HEK293 (cell line): ENCODE measurements around the gene CCDC8.

Source experiments
- CTCF ChIA-PET: fragments of 350-600 bp; formaldehyde crosslinking; extraction: SDS; loops from one replicate; lab custom pipeline; 2021; ENCODE audit warnings: antibody characterized with exemption; lab: Yijun Ruan, JAX
- POLR2A ChIA-PET: fragments of 300-600 bp; formaldehyde crosslinking; extraction: SDS; loops from one replicate; lab custom pipeline; 2020; ENCODE audit warnings: antibody characterized with exemption, inconsistent platforms; lab: Yijun Ruan, JAX
- H3K27ac ChIP-seq: fragments of 200-500 bp; sonication (Bioruptor generic); 2 replicates; pipeline ENCODE4 v1.5.1; 2014; ENCODE audit warnings: low read depth, low read length, control low read depth, inconsistent platforms; ENCODE audit errors: extremely low read depth
- H3K36me3 ChIP-seq, 2 experiments: fragments of 200-500 bp in 1 of 2; sonication (Bioruptor generic) in 1 of 2; 1 replicate in 1 of 2; 2 replicates in 1 of 2; pipeline ENCODE4 v1.5.1; 2014 to 2017; ENCODE audit warnings: inconsistent platforms in 2 of 2, low read length in 2 of 2; ENCODE audit not compliant: control insufficient read depth in 2 of 2, insufficient read depth in 1 of 2
- H3K4me1 ChIP-seq: fragments of 200-500 bp; sonication (Bioruptor generic); 2 replicates; pipeline ENCODE4 v1.5.1; 2014; ENCODE audit warnings: mild to moderate bottlenecking, low read length, inconsistent platforms; ENCODE audit not compliant: control insufficient read depth, insufficient read depth
- H3K4me3 ChIP-seq: 2 replicates; pipeline ENCODE4 v1.5.1; 2011; ENCODE audit warnings: low read depth, mild to moderate bottlenecking, control low read depth, low read length, moderate library complexity
- H3K9me3 ChIP-seq: fragments of 200-500 bp; sonication (Bioruptor generic); 2 replicates; pipeline ENCODE4 v1.5.1; 2014; ENCODE audit warnings: low read depth, low read length, inconsistent platforms; ENCODE audit not compliant: control insufficient read depth, insufficient read depth
- GFI1B ChIP-seq: fragments of 450-650 bp; formaldehyde crosslinking; IDR thresholded peaks from 2 replicates; pipeline ENCODE4 v1.5.1; 2016; ENCODE audit warnings: missing biosample characterization, missing genetic modification characterization
- KLF10 ChIP-seq: fragments of 450-650 bp; IDR thresholded peaks from 2 replicates; pipeline ENCODE4 v1.5.1; 2018; ENCODE audit warnings: missing biosample characterization, mild to moderate bottlenecking, missing genetic modification characterization
- SP2 ChIP-seq: fragments of 450-650 bp; formaldehyde crosslinking; IDR thresholded peaks from 2 replicates; pipeline ENCODE4 v1.5.1; 2016; ENCODE audit warnings: missing biosample characterization, missing genetic modification characterization
- TRIM28 ChIP-seq: IDR thresholded peaks from 2 replicates; pipeline ENCODE4 v1.6.1; 2011; ENCODE audit warnings: low read length, control low read depth, borderline replicate concordance
- ZBTB7A ChIP-seq: fragments of 450-650 bp; formaldehyde crosslinking; IDR thresholded peaks from 2 replicates; pipeline ENCODE4 v1.5.1; 2016; ENCODE audit warnings: low read depth, missing biosample characterization, missing genetic modification characterization
- ZBTB8A ChIP-seq: fragments of 450-650 bp; formaldehyde crosslinking; IDR thresholded peaks from 2 replicates; pipeline ENCODE4 v1.5.1; 2016; ENCODE audit warnings: missing biosample characterization, missing genetic modification characterization
- ZFHX2 ChIP-seq: fragments of 450-650 bp; formaldehyde crosslinking; conservative IDR thresholded peaks from 2 replicates; pipeline ENCODE4 v1.5.1; 2016; ENCODE audit warnings: missing biosample characterization, missing genetic modification characterization
- ZNF169 ChIP-seq: fragments of 450-650 bp; formaldehyde crosslinking; IDR thresholded peaks from 2 replicates; pipeline ENCODE4 v1.5.1; 2016; ENCODE audit warnings: missing biosample characterization, missing genetic modification characterization
- ZNF202 ChIP-seq: fragments of 450-650 bp; formaldehyde crosslinking; IDR thresholded peaks from 2 replicates; pipeline ENCODE4 v1.5.1; 2016; ENCODE audit warnings: missing biosample characterization, missing genetic modification characterization, borderline replicate concordance
- ZNF211 ChIP-seq: fragments of 450-650 bp; formaldehyde crosslinking; IDR thresholded peaks from 2 replicates; pipeline ENCODE4 v1.5.1; 2016; ENCODE audit warnings: low read depth, missing biosample characterization, missing genetic modification characterization
- ZNF221 ChIP-seq: fragments of 450-650 bp; formaldehyde crosslinking; IDR thresholded peaks from 2 replicates; pipeline ENCODE4 v1.5.1; 2017; ENCODE audit warnings: missing biosample characterization, missing genetic modification characterization, borderline replicate concordance
- ZNF239 ChIP-seq: fragments of 450-650 bp; formaldehyde crosslinking; IDR thresholded peaks from 2 replicates; pipeline ENCODE4 v1.5.1; 2016; ENCODE audit warnings: missing biosample characterization, missing genetic modification characterization
- ZNF354C ChIP-seq: fragments of 450-650 bp; formaldehyde crosslinking; IDR thresholded peaks from 2 replicates; pipeline ENCODE4 v1.5.1; 2016; ENCODE audit warnings: missing biosample characterization, missing genetic modification characterization, low read depth, borderline replicate concordance
- ZNF426 ChIP-seq: fragments of 450-650 bp; formaldehyde crosslinking; IDR thresholded peaks from 2 replicates; pipeline ENCODE4 v1.5.1; 2017; ENCODE audit warnings: missing biosample characterization, missing genetic modification characterization, mild to moderate bottlenecking, inconsistent platforms, moderate library complexity
- ZNF510 ChIP-seq: fragments of 450-650 bp; formaldehyde crosslinking; IDR thresholded peaks from 2 replicates; pipeline ENCODE4 v1.5.1; 2018; ENCODE audit warnings: mild to moderate bottlenecking, missing genetic modification characterization, missing biosample characterization; ENCODE audit not compliant: insufficient replicate concordance
- ZNF521 ChIP-seq: fragments of 450-650 bp; formaldehyde crosslinking; IDR thresholded peaks from 2 replicates; pipeline ENCODE4 v1.5.1; 2017; ENCODE audit warnings: missing biosample characterization, mild to moderate bottlenecking, missing genetic modification characterization
- ZNF544 ChIP-seq: fragments of 450-650 bp; formaldehyde crosslinking; IDR thresholded peaks from 2 replicates; pipeline ENCODE4 v1.5.0; 2017; ENCODE audit warnings: missing biosample characterization, missing genetic modification characterization
- ZNF830 ChIP-seq: fragments of 450-650 bp; IDR thresholded peaks from 2 replicates; pipeline ENCODE4 v1.5.0; 2018; ENCODE audit warnings: missing biosample characterization, missing genetic modification characterization, low read depth, mild to moderate bottlenecking, moderate library complexity
- ZNF837 ChIP-seq: fragments of 450-650 bp; formaldehyde crosslinking; IDR thresholded peaks from 2 replicates; pipeline ENCODE4 v1.5.1; 2016; ENCODE audit warnings: missing biosample characterization, missing genetic modification characterization
- ZSCAN30 ChIP-seq: fragments of 450-650 bp; IDR thresholded peaks from 2 replicates; pipeline ENCODE4 v1.5.1; 2018; ENCODE audit warnings: missing biosample characterization, mild to moderate bottlenecking, missing genetic modification characterization, moderate library complexity
- TF ChIP-seq, protein P1 (sequence below): fragments of 450-650 bp; formaldehyde crosslinking; IDR thresholded peaks from 2 replicates; pipeline ENCODE4 v1.5.1; 2016; ENCODE audit warnings: missing biosample characterization, missing genetic modification characterization
- TF ChIP-seq, protein P2 (sequence below): fragments of 450-650 bp; formaldehyde crosslinking; IDR thresholded peaks from 2 replicates; pipeline ENCODE4 v1.5.1; 2016; ENCODE audit warnings: missing biosample characterization, missing genetic modification characterization
- TF ChIP-seq, protein P3 (sequence below): fragments of 450-650 bp; formaldehyde crosslinking; IDR thresholded peaks from 2 replicates; pipeline ENCODE4 v1.5.1; 2016; ENCODE audit warnings: missing biosample characterization, missing genetic modification characterization
- TF ChIP-seq, protein P4 (sequence below): fragments of 450-650 bp; formaldehyde crosslinking; IDR thresholded peaks from 2 replicates; pipeline ENCODE4 v1.5.1; 2017; ENCODE audit warnings: missing biosample characterization, missing genetic modification characterization
- TF ChIP-seq, protein P5 (sequence below): fragments of 450-650 bp; formaldehyde crosslinking; IDR thresholded peaks from 2 replicates; pipeline ENCODE4; 2016; ENCODE audit warnings: missing biosample characterization, missing genetic modification characterization

The CCDC8 gene

DNA sequence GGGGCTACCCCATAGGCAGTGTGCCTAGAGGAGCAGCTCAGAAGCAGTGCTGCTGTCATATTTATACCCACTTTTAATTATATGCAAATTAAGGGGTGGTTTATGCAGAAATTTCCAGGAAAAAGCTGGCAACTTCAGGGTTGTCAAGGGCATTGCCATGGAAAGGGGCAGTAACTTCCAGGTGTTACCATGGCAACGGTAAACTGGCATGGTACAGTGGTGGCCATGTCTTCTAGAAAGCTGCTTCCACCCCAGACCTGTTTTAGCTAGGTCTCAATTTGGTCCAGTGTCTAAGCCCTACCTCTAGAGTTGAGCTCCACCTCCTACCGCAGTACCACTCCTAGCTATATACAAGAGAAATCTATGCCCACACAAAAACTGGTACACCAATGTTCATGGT is 46.7 kb upstream of the CCDC8 start:
- H3K9me3 ChIP-seq: no peaks in the 10 kb centered on the region
- ChIA-PET CTCF (interaction anchor here (1.1 kb wide), 1 partner anchor 382 kb away, joined by 4 read pairs; no protein-coding TSS in a partner anchor), POLR2A (interaction anchor here (1.4 kb wide), 1 partner anchor 54 kb away, joined by 3 read pairs; no protein-coding TSS in a partner anchor)
- no peaks in the 10 kb centered on the region; a peak in 1 of 3 replicates for H3K36me3 ChIP-seq
- TF ChIP-seq, protein P1, sequence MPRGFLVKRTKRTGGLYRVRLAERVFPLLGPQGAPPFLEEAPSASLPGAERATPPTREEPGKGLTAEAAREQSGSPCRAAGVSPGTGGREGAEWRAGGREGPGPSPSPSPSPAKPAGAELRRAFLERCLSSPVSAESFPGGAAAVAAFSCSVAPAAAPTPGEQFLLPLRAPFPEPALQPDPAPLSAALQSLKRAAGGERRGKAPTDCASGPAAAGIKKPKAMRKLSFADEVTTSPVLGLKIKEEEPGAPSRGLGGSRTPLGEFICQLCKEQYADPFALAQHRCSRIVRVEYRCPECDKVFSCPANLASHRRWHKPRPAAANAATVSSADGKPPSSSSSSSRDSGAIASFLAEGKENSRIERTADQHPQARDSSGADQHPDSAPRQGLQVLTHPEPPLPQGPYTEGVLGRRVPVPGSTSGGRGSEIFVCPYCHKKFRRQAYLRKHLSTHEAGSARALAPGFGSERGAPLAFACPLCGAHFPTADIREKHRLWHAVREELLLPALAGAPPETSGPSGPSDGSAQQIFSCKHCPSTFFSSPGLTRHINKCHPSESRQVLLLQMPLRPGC (tag by site-specific recombination): no peak
- TF ChIP-seq, protein P2, sequence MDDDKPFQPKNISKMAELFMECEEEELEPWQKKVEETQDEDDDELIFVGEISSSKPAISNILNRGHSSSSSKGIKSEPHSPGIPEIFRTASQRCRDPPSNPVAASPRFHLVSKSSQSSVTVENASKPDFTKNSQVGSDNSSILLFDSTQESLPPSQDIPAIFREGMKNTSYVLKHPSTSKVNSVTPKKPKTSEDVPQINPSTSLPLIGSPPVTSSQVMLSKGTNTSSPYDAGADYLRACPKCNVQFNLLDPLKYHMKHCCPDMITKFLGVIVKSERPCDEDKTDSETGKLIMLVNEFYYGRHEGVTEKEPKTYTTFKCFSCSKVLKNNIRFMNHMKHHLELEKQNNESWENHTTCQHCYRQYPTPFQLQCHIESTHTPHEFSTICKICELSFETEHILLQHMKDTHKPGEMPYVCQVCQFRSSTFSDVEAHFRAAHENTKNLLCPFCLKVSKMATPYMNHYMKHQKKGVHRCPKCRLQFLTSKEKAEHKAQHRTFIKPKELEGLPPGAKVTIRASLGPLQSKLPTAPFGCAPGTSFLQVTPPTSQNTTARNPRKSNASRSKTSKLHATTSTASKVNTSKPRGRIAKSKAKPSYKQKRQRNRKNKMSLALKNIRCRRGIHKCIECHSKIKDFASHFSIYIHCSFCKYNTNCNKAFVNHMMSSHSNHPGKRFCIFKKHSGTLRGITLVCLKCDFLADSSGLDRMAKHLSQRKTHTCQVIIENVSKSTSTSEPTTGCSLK (tag by site-specific recombination): no peak
- TF ChIP-seq ZNF354C (tag by site-specific recombination) (no peak), ZNF426 (no peak), ZNF521 (tag by site-specific recombination) (no peak), SP2 (no peak), TRIM28 (no peak), ZFHX2 (tag by site-specific recombination) (no peak), ZNF510 (no peak), KLF10 (tag by site-specific recombination) (no peak), ZNF169 (tag by site-specific recombination) (no peak), ZNF830 (tag by site-specific recombination) (no peak), ZBTB7A (no peak)
- TF ChIP-seq, protein P3, sequence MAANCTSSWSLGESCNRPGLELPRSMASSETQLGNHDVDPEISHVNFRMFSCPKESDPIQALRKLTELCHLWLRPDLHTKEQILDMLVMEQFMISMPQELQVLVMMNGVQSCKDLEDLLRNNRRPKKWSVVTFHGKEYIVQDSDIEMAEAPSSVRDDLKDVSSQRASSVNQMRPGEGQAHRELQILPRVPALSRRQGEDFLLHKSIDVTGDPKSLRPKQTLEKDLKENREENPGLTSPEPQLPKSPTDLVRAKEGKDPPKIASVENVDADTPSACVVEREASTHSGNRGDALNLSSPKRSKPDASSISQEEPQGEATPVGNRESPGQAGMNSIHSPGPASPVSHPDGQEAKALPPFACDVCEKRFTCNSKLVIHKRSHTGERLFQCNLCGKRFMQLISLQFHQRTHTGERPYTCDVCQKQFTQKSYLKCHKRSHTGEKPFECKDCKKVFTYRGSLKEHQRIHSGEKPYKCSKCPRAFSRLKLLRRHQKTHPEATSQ (tag by site-specific recombination): no peak
- H3K27ac ChIP-seq: no peak overlapping the region
- H3K4me3 ChIP-seq: no peak overlapping the region
- no peaks in the 10 kb centered on the region for H3K4me1 ChIP-seq

DNA sequence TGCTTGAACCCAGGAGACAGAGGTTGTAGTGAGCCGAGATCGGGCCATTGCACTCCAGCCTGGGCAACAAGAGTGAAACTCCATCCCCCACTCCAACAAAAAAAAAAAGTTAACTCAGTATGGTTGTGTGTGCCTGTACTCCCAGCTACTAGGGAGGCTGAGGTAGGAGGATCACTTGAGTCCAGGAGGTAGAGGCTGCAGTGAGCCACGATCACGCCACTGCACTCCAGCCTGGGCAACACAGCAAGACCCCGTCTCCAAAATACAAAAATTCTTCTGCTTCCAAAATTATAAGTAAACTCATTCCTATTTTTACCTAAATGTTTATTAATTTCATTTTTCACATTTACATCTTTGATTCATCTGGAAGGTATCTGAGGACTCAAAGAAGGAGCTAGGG is 43.6 kb upstream of the CCDC8 start:
- Histone ChIP-seq H3K4me3 (no peak overlapping the region), H3K9me3 (no peaks in the 10 kb centered on the region)
- CTCF ChIA-PET: interaction anchor here (0.6 to 2.5 kb wide), 8 partner anchors 9 to 155 kb away, joined by 3 to 8 read pairs (median 4); no protein-coding TSS in a partner anchor
- TF ChIP-seq ZNF830 (tag by site-specific recombination) (no peak), ZNF544 (tag by site-specific recombination) (no peak)
- TF ChIP-seq, all 188 proteins: peak for 0
- Histone ChIP-seq H3K36me3 (no peaks in the 10 kb centered on the region; a peak in 1 of 3 replicates), H3K4me1 (no peaks in the 10 kb centered on the region), H3K27ac (no peak overlapping the region)
- POLR2A ChIA-PET: interaction anchor here (1.4 kb wide), 1 partner anchor 10 kb away, joined by 4 read pairs; no protein-coding TSS in a partner anchor

DNA sequence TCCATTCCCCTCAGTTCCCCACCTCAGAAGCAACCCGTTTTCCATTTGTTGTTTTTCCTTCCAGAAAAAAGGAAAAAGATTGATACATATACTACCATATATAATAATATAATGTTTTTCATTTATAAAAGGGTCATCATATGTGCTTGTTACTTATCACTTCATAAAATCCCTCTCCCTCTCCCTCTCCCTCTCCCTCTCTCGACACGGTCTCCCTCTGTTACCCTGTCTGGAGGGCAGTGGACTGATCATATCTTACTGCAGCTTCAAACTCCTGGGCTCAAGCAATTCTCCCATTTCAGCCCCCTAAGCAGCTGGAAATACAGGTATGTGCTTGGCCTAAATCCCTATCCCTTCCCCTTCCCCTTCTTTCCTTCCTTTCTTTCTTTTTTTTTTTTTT is 40.9 kb upstream of the CCDC8 start:
- Histone ChIP-seq H3K9me3 (no peaks in the 10 kb centered on the region), H3K4me3 (no peak overlapping the region), H3K36me3 (no peaks in the 10 kb centered on the region), H3K27ac (no peak overlapping the region), H3K4me1 (no peaks in the 10 kb centered on the region)
- CTCF ChIA-PET: no interaction called here
- POLR2A ChIA-PET: no interaction called here
- TF ChIP-seq GFI1B (tag by site-specific recombination) (no peak), ZSCAN30 (tag by site-specific recombination) (no peak), ZNF239 (tag by site-specific recombination) (no peak), ZBTB8A (tag by site-specific recombination) (no peak), ZNF221 (tag by site-specific recombination) (no peak), ZNF211 (tag by site-specific recombination) (no peak), ZNF202 (tag by site-specific recombination) (no peak), ZNF837 (no peak)
- TF ChIP-seq, protein P4, sequence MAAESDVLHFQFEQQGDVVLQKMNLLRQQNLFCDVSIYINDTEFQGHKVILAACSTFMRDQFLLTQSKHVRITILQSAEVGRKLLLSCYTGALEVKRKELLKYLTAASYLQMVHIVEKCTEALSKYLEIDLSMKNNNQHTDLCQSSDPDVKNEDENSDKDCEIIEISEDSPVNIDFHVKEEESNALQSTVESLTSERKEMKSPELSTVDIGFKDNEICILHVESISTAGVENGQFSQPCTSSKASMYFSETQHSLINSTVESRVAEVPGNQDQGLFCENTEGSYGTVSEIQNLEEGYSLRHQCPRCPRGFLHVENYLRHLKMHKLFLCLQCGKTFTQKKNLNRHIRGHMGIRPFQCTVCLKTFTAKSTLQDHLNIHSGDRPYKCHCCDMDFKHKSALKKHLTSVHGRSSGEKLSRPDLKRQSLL (tag by site-specific recombination): no peak
- TF ChIP-seq, protein P5, sequence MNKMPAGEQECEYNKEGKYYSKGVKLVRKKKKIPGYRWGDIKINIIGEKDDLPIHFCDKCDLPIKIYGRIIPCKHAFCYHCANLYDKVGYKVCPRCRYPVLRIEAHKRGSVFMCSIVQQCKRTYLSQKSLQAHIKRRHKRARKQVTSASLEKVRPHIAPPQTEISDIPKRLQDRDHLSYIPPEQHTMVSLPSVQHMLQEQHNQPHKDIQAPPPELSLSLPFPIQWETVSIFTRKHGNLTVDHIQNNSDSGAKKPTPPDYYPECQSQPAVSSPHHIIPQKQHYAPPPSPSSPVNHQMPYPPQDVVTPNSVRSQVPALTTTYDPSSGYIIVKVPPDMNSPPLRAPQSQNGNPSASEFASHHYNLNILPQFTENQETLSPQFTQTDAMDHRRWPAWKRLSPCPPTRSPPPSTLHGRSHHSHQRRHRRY (tag by site-specific recombination): no peak
